ENCODE results near the gene SMC5. TPM values are rescaled to one million over a fixed set of nuclear protein-coding genes. Genes with fewer than 3 reads are reported as not detected.

SMC5 gene
- total and polyA plus RNA-seq, 12 donors: 6.9 to 16.4 (median 12.5) TPM

DNA sequence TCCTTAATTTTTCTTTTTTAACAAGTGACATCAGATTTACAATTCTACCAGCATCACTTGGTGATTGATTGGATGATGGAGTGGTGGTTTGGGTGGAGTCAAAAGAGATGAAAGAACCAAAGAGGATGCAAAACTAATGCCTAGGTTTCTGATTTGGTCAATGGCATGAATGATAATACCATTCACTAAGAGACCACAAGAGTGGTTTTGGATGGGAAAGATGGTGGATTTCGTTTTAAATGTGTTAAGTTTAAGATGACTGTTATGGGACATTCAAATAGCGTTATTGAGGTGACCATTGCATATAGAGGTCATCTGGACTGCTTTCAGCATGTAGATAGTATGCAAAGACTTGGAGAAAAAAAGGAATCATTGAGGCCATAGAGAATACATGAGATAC is 3.6 kb downstream of the SMC5 start:
- H3K4me3 ChIP-seq: no peak overlapping the region
- H3K27ac ChIP-seq: peak overlapping the region in 2 of 10 donors; percentile 56 to 64
- peaks cover 0 to 62% (median 19%) of the 10 kb centered on the region in 9 donors for H3K36me3 ChIP-seq
- intact Hi-C loops (cut with DNase I): loop anchor here in 2 of 10 donors (5.0 to 10.0 kb wide), 3 partner anchors 62 to 340 kb away; partner anchors contain the start of gene KLF9 (in 1 of the 2)
- H3K4me1 ChIP-seq: peaks cover 0 to 61% (median 56%) of the 10 kb centered on the region in 9 donors
- DNase-seq (no peak), ATAC-seq (no peak)
- 93 to 97% methylated on average over 2 of the region's 2 CpGs for WGBS, 2 donors
- TF ChIP-seq, protein P1, sequence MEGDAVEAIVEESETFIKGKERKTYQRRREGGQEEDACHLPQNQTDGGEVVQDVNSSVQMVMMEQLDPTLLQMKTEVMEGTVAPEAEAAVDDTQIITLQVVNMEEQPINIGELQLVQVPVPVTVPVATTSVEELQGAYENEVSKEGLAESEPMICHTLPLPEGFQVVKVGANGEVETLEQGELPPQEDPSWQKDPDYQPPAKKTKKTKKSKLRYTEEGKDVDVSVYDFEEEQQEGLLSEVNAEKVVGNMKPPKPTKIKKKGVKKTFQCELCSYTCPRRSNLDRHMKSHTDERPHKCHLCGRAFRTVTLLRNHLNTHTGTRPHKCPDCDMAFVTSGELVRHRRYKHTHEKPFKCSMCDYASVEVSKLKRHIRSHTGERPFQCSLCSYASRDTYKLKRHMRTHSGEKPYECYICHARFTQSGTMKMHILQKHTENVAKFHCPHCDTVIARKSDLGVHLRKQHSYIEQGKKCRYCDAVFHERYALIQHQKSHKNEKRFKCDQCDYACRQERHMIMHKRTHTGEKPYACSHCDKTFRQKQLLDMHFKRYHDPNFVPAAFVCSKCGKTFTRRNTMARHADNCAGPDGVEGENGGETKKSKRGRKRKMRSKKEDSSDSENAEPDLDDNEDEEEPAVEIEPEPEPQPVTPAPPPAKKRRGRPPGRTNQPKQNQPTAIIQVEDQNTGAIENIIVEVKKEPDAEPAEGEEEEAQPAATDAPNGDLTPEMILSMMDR (IDR thresholded peaks at IDR 0.05): no peak
- H3K27me3 ChIP-seq: no peaks in the 10 kb centered on the region
- no peaks in the 10 kb centered on the region for H3K9me3 ChIP-seq

DNA sequence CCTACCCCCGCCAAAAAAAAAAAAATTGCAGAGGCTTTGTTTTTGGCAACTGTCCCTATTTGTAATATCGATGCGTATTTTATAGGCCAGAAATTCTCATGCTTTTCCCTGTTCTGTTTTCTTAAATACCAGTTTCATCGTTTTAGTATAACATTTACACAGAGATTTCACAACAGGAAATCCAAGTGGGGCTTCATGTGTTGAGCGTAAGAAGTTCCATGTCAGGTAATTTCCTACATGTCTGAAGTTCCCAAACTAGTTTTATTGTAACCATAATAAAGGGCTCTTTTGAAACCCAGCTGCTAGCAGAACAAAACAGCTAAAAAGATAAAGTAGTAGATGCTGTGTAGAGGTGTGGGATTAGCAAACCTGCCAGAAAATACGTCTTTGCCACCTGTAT is 4.2 kb downstream of the SMC5 start:
- peaks cover 0 to 68% (median 19%) of the 10 kb centered on the region in 9 donors for H3K36me3 ChIP-seq
- peak overlapping the region in 8 of 10 donors; percentile 19 to 64 (median 51) for H3K27ac ChIP-seq
- H3K4me1 ChIP-seq: peaks cover 0 to 55% (median 50%) of the 10 kb centered on the region in 9 donors
- no peak for ATAC-seq
- 67 to 76% methylated on average over 6 of the region's 6 CpGs for WGBS, 2 donors
- H3K27me3 ChIP-seq: no peaks in the 10 kb centered on the region
- intact Hi-C loops (cut with DNase I): loop anchor here in 2 of 10 donors (5.0 to 10.0 kb wide), 3 partner anchors 62 to 339 kb away; partner anchors contain the start of gene KLF9 (in 1 of the 2)
- TF ChIP-seq, protein P1 (IDR thresholded peaks at IDR 0.05): no peak
- H3K9me3 ChIP-seq: no peaks in the 10 kb centered on the region
- DNase-seq: no peak
- no peak overlapping the region for H3K4me3 ChIP-seq

DNA sequence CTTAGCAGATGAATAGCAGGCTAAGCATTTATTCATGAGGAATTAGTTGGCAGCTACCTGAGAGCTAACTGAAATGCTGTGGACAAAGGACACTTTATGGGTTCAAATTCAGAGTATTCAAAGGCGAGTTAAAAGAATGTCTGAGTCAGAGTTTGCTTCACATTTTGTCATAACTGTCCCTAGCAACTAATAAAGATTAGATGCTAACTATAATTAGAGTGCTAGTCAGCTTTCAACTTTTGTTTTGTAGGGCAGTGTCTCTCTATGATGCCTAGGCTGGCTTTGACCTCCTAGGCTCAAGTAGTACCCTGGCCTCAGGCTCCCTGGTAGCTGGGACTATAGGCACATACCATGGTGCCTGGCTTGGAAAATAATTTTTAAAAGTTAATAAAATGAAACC is 4.6 kb downstream of the SMC5 start:
- no peaks in the 10 kb centered on the region for H3K9me3 ChIP-seq
- H3K27me3 ChIP-seq: no peaks in the 10 kb centered on the region
- 55 to 66% methylated on average over 1 of the region's 1 CpG for WGBS, 2 donors
- DNase-seq (no peak), ATAC-seq (peak in 4 of 8 donors; percentile 30 to 57 (median 50))
- H3K4me3 ChIP-seq: no peak overlapping the region
- peak overlapping the region in 8 of 10 donors; percentile 19 to 64 (median 51) for H3K27ac ChIP-seq
- peaks cover 0 to 53% (median 46%) of the 10 kb centered on the region in 9 donors for H3K4me1 ChIP-seq
- TF ChIP-seq, protein P1 (IDR thresholded peaks at IDR 0.05): no peak
- H3K36me3 ChIP-seq: peaks cover 0 to 72% (median 19%) of the 10 kb centered on the region in 9 donors
- intact Hi-C loops (cut with DNase I): loop anchor here in 2 of 10 donors (5.0 to 10.0 kb wide), 3 partner anchors 61 to 339 kb away; partner anchors contain the start of gene KLF9 (in 1 of the 2)

DNA sequence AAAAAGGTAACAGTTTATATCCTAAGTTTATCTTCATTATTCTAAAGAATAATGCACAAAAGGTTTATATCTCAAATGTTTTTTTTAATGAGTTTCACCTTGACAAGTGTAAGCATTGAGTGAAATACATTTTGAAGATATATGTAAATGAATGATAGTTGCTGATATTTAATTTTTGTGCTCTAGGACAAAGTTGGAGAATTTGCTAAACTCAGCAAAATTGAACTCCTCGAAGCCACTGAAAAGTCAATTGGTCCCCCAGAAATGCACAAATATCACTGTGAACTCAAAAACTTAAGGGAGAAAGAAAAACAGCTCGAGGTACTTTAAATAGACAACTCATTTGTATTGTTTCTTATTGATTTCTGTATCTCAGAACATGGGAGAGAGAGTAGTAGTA is 19.5 kb downstream of the SMC5 start:
- Histone ChIP-seq H3K27me3 (no peaks in the 10 kb centered on the region), H3K4me3 (no peak overlapping the region), H3K36me3 (peaks cover 0 to 75% (median 26%) of the 10 kb centered on the region in 9 donors), H3K9me3 (no peaks in the 10 kb centered on the region), H3K27ac (no peak overlapping the region), H3K4me1 (peaks cover 0 to 11% (median 0%) of the 10 kb centered on the region in 9 donors)
- TF ChIP-seq, protein P1 (IDR thresholded peaks at IDR 0.05): no peak
- 95 to 99% methylated on average over 2 of the region's 2 CpGs for WGBS, 2 donors
- intact Hi-C loops (cut with DNase I): no loop called here
- ATAC-seq: no peak
- DNase-seq: no peak

Data from heart right ventricle (tissue), 16 donors.